Ammon's horn (tissue), 1 donor: Measurements from ENCODE around the gene RNF168.
"Not testable (repeated sequence)": the region's sequence is repeated elsewhere in the genome, so short reads cannot be mapped to it uniquely, and the experiment has no call there.

ENCODE experiments used
- DNase-seq: peaks from one replicate; pipeline ENCODE4 v3.0.0-alpha.2; 2016; ENCODE audit warnings: low spot score

The RNF168 gene

GRCh38 chr3:196503196-196504076 is at the start of gene RNF168:
Gene RNF168, minus strand, starts transcription at chr3:196503768. Its CDS starts 595 bp downstream, at chr3:196503173.
- DNase-seq, result peak; percentile 96

- no peak for DNase-seq
Measured at GRCh38 chr3:196552253-196552652, 48.7 kb upstream of the RNF168 start.

- not testable (repeated sequence) for DNase-seq
Measured at GRCh38 chr3:196550172-196550571, 46.6 kb upstream of the RNF168 start.

- DNase-seq, result not testable (repeated sequence)
Measured at GRCh38 chr3:196549312-196549711, 45.7 kb upstream of the RNF168 start.

GRCh38 chr3:196547067-196547466 is 43.5 kb upstream of the RNF168 start:
- no peak for DNase-seq

GRCh38 chr3:196546537-196546936 is 43.0 kb upstream of the RNF168 start:
- no peak for DNase-seq

GRCh38 chr3:196544491-196544992 is 41.0 kb upstream of the RNF168 start:
- no peak for DNase-seq

- no peak for DNase-seq
Measured at GRCh38 chr3:196541684-196542445, 38.3 kb upstream of the RNF168 start.

GRCh38 chr3:196537319-196537984 is 33.9 kb upstream of the RNF168 start:
- DNase-seq, result peak; percentile 11

GRCh38 chr3:196533260-196533681 is 29.7 kb upstream of the RNF168 start:
- DNase-seq, result no peak

- DNase-seq, result no peak
Measured at GRCh38 chr3:196531418-196531817, 27.9 kb upstream of the RNF168 start.

GRCh38 chr3:196528639-196529233 is 25.2 kb upstream of the RNF168 start:
- DNase-seq, result peak; percentile 39

GRCh38 chr3:196525141-196525540 is 21.6 kb upstream of the RNF168 start:
- no peak for DNase-seq

GRCh38 chr3:196524527-196524926 is 21.0 kb upstream of the RNF168 start:
- DNase-seq, result no peak

GRCh38 chr3:196523841-196524240 is 20.3 kb upstream of the RNF168 start:
- DNase-seq, result no peak

- not testable (repeated sequence) for DNase-seq
Measured at GRCh38 chr3:196521291-196521690, 17.7 kb upstream of the RNF168 start.

GRCh38 chr3:196519718-196520082 is 16.1 kb upstream of the RNF168 start:
- DNase-seq, result no peak

GRCh38 chr3:196518966-196519717 is 15.6 kb upstream of the RNF168 start:
- DNase-seq, result peak; percentile 35

GRCh38 chr3:196517919-196518318 is 14.4 kb upstream of the RNF168 start:
- DNase-seq, result no peak

GRCh38 chr3:196517162-196517800 is 13.7 kb upstream of the RNF168 start:
- DNase-seq, result no peak
